ENCODE results near the gene PLEKHN1.

Gene PLEKHN1

GRCh38 chr1:959731-960362 is 6.4 kb upstream of the PLEKHN1 start:
- Histone ChIP-seq H3K4me1 (ENCODE audit: control insufficient read depth, low read depth, low read length) (no peaks in the 10 kb centered on the region), H3K9ac (ENCODE audit: low read length) (no peak overlapping the region), H3K36me3 (ENCODE audit: control insufficient read depth, low read depth, low read length) (peaks cover 21% of the 10 kb centered on the region), H3K27me3 (ENCODE audit: control insufficient read depth, insufficient read depth, low read length) (peaks cover 20% of the 10 kb centered on the region), H3K27ac (ENCODE audit: low read length) (no peak overlapping the region), H3K9me3 (ENCODE audit: control insufficient read depth, low read depth, low read length) (no peaks in the 10 kb centered on the region), H3K4me3 (ENCODE audit: low read length) (peak overlapping the region; percentile 44)

- H3K4me1 ChIP-seq (ENCODE audit: control insufficient read depth, low read depth, low read length) = no peaks in the 10 kb centered on the region
- H3K27me3 ChIP-seq (ENCODE audit: control insufficient read depth, insufficient read depth, low read length) = peaks cover 24% of the 10 kb centered on the region
- H3K27ac ChIP-seq (ENCODE audit: low read length) = no peak within 1 kb of the TSS
- no peak within 1 kb of the TSS for H3K9ac ChIP-seq (ENCODE audit: low read length)
- no peaks in the 10 kb centered on the region for H3K9me3 ChIP-seq (ENCODE audit: control insufficient read depth, low read depth, low read length)
- peak within 1 kb of the TSS; percentile 44 for H3K4me3 ChIP-seq (ENCODE audit: low read length)
- H3K36me3 ChIP-seq (ENCODE audit: control insufficient read depth, low read depth, low read length) = peaks cover 14% of the 10 kb centered on the region
These were observed 5.7 kb upstream of the PLEKHN1 start, which contains the start of gene KLHL17 for GRCh38 chr1:960363-961131. Gene KLHL17 (plus strand): TSS chr1:960584. CDS start chr1:960694, 110 bp downstream.

- no peaks in the 10 kb centered on the region for H3K4me1 ChIP-seq (ENCODE audit: control insufficient read depth, low read depth, low read length)
- H3K9me3 ChIP-seq (ENCODE audit: control insufficient read depth, low read depth, low read length) = no peaks in the 10 kb centered on the region
- H3K36me3 ChIP-seq (ENCODE audit: control insufficient read depth, low read depth, low read length) = peaks cover 7% of the 10 kb centered on the region
- peak overlapping the region; percentile 44 for H3K4me3 ChIP-seq (ENCODE audit: low read length)
- no peak overlapping the region for H3K27ac ChIP-seq (ENCODE audit: low read length)
- H3K9ac ChIP-seq (ENCODE audit: low read length) = no peak overlapping the region
- H3K27me3 ChIP-seq (ENCODE audit: control insufficient read depth, insufficient read depth, low read length) = peaks cover 30% of the 10 kb centered on the region
These were observed 5.1 kb upstream of the PLEKHN1 start for GRCh38 chr1:961132-961669.

- H3K9me3 ChIP-seq (ENCODE audit: control insufficient read depth, low read depth, low read length) = no peaks in the 10 kb centered on the region
- H3K9ac ChIP-seq (ENCODE audit: low read length) = no peak overlapping the region
- no peaks in the 10 kb centered on the region for H3K4me1 ChIP-seq (ENCODE audit: control insufficient read depth, low read depth, low read length)
- H3K4me3 ChIP-seq (ENCODE audit: low read length) = no peak overlapping the region
- H3K27me3 ChIP-seq (ENCODE audit: control insufficient read depth, insufficient read depth, low read length) = peaks cover 44% of the 10 kb centered on the region
- no peak overlapping the region for H3K27ac ChIP-seq (ENCODE audit: low read length)
- peaks cover 4% of the 10 kb centered on the region for H3K36me3 ChIP-seq (ENCODE audit: control insufficient read depth, low read depth, low read length)
These were observed 3.6 kb upstream of the PLEKHN1 start for GRCh38 chr1:962381-963300.

- no peak overlapping the region for H3K4me3 ChIP-seq (ENCODE audit: low read length)
- H3K9ac ChIP-seq (ENCODE audit: low read length) = no peak overlapping the region
- H3K27ac ChIP-seq (ENCODE audit: low read length) = no peak overlapping the region
- no peaks in the 10 kb centered on the region for H3K9me3 ChIP-seq (ENCODE audit: control insufficient read depth, low read depth, low read length)
- peaks cover 4% of the 10 kb centered on the region for H3K36me3 ChIP-seq (ENCODE audit: control insufficient read depth, low read depth, low read length)
- H3K27me3 ChIP-seq (ENCODE audit: control insufficient read depth, insufficient read depth, low read length) = peaks cover 51% of the 10 kb centered on the region
- no peaks in the 10 kb centered on the region for H3K4me1 ChIP-seq (ENCODE audit: control insufficient read depth, low read depth, low read length)
These were observed 3.0 kb upstream of the PLEKHN1 start for GRCh38 chr1:963301-963651.

- H3K27me3 ChIP-seq (ENCODE audit: control insufficient read depth, insufficient read depth, low read length) = peaks cover 57% of the 10 kb centered on the region
- H3K4me1 ChIP-seq (ENCODE audit: control insufficient read depth, low read depth, low read length) = no peaks in the 10 kb centered on the region
These were observed 2.3 kb upstream of the PLEKHN1 start for GRCh38 chr1:963746-964525.

GRCh38 chr1:964691-965525 is 1.4 kb upstream of the PLEKHN1 start:
- Histone ChIP-seq H3K36me3 (ENCODE audit: control insufficient read depth, low read depth, low read length) (peaks cover 4% of the 10 kb centered on the region), H3K4me3 (ENCODE audit: low read length) (no peak overlapping the region), H3K4me1 (ENCODE audit: control insufficient read depth, low read depth, low read length) (no peaks in the 10 kb centered on the region), H3K9ac (ENCODE audit: low read length) (no peak overlapping the region), H3K27me3 (ENCODE audit: control insufficient read depth, insufficient read depth, low read length) (peaks cover 60% of the 10 kb centered on the region), H3K27ac (ENCODE audit: low read length) (no peak overlapping the region), H3K9me3 (ENCODE audit: control insufficient read depth, low read depth, low read length) (no peaks in the 10 kb centered on the region)

More at GRCh38 chr1:963746-964525, 2.3 kb upstream of the PLEKHN1 start:
- Histone ChIP-seq H3K4me3 (ENCODE audit: low read length) (no peak overlapping the region), H3K36me3 (ENCODE audit: control insufficient read depth, low read depth, low read length) (peaks cover 4% of the 10 kb centered on the region), H3K27ac (ENCODE audit: low read length) (no peak overlapping the region), H3K9me3 (ENCODE audit: control insufficient read depth, low read depth, low read length) (no peaks in the 10 kb centered on the region), H3K9ac (ENCODE audit: low read length) (no peak overlapping the region)

GRCh38 chr1:965526-966134 is 652 bp upstream of the PLEKHN1 start:
- no peak overlapping the region for H3K4me3 ChIP-seq (ENCODE audit: low read length)
- H3K4me1 ChIP-seq (ENCODE audit: control insufficient read depth, low read depth, low read length) = no peaks in the 10 kb centered on the region
- H3K9me3 ChIP-seq (ENCODE audit: control insufficient read depth, low read depth, low read length) = no peaks in the 10 kb centered on the region
- H3K27ac ChIP-seq (ENCODE audit: low read length) = no peak overlapping the region
- H3K9ac ChIP-seq (ENCODE audit: low read length) = no peak overlapping the region
- H3K36me3 ChIP-seq (ENCODE audit: control insufficient read depth, low read depth, low read length) = peaks cover 4% of the 10 kb centered on the region
- peaks cover 63% of the 10 kb centered on the region for H3K27me3 ChIP-seq (ENCODE audit: control insufficient read depth, insufficient read depth, low read length)

GRCh38 chr1:966704-967300 is 520 bp downstream of the PLEKHN1 start:
- Histone ChIP-seq H3K9ac (ENCODE audit: low read length) (no peak overlapping the region), H3K27me3 (ENCODE audit: control insufficient read depth, insufficient read depth, low read length) (peaks cover 67% of the 10 kb centered on the region), H3K9me3 (ENCODE audit: control insufficient read depth, low read depth, low read length) (no peaks in the 10 kb centered on the region), H3K4me3 (ENCODE audit: low read length) (peak overlapping the region; percentile 53), H3K36me3 (ENCODE audit: control insufficient read depth, low read depth, low read length) (peaks cover 4% of the 10 kb centered on the region), H3K4me1 (ENCODE audit: control insufficient read depth, low read depth, low read length) (no peaks in the 10 kb centered on the region), H3K27ac (ENCODE audit: low read length) (no peak overlapping the region)
